Pulmonary artery endothelial cell (primary cell): ENCODE measurements around the gene EFNA5. TPM values are rescaled to one million over a fixed set of nuclear protein-coding genes. Genes with fewer than 3 reads are reported as not detected.

Experiments used
- DNase-seq: peaks from one replicate; pipeline ENCODE4 v3.0.0-alpha.2; 2011; ENCODE audit warnings: low read depth, low spot score
- total RNA-seq: library from RNA; depleted of rRNA; stranded (reverse); fragments of >200 nt; gene quantifications from 2 replicates; pipeline ENCODE4 v1.2.3, GENCODE V29; 2014

EFNA5 gene
- total RNA-seq, 1 donor from 2014 or later = 15.0 TPM

DNA sequence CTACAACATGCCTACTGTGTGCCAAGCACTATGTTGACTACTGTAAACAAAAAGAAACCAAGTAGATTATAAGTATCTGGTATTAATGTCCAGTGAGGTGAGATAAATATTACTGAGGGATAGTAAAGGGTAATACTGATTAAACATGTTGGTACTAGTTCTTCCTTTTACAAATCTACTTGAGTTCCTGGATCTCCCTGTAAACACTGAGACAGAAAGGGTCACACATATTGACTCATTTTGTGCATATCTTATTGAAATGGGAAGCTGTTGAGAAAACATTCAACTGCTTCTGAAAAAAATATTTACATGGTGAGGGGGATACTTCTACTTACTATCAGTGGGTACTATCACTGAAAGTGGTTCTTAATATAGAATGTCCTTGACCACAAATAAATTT is 24.3 kb downstream of the EFNA5 start:
- DNase-seq = no peak

DNA sequence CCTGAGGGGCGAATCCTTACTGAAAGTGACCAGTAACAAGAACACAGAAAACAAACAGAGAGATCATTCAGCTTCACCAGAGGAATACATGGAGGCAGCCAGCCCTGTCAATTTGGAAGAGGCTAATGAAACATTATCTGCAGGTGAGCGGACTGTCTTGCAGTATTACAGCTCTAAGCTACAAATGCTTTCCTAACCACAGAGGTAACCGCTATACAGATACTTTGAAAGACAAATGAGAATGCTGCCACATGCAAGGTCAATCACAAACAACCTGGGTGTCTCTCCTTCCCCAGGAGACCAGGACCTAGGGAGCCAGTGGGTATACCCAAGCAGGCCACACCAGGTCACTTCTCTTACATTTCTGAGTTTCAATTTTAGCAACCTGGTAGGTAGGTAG is 30.2 kb downstream of the EFNA5 start:
- no peak for DNase-seq

DNA sequence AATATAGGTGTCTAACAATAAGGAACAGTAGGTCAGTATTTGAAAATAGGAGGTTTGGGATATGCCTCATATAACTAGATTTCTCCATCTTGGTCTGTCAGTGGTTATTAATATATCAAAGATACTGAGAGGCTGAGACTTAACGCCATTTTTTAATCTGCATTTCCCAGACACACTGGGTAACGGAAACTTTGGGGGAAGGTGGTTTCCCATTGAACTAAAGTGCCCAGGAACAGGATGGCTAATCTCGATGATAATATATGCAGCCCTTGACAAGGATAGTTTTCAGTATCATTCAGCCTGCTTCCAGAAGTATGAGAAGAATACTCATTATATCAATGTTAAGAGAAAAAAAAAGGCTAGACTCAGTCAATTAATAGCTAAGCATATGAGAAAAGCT is 30.7 kb downstream of the EFNA5 start:
- no peak for DNase-seq

DNA sequence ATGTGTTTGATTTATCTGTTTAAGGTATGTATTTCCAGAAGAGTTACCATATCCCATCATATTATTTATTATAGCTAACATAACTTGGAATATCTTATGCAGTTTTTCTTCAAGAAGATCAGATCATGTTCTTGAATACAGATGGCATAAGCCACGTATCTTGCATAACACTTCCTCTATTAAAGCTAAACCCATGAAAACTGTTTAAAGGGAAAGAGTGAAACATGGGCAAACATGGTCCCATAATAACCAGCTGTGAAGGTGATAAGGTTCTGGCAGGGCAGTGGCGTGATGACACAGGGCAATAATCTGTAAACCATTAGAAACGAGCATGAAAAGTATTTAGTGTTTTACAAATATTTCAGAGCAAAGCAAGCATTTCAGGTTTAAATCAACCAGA is 34.2 kb downstream of the EFNA5 start:
- DNase-seq = no peak

DNA sequence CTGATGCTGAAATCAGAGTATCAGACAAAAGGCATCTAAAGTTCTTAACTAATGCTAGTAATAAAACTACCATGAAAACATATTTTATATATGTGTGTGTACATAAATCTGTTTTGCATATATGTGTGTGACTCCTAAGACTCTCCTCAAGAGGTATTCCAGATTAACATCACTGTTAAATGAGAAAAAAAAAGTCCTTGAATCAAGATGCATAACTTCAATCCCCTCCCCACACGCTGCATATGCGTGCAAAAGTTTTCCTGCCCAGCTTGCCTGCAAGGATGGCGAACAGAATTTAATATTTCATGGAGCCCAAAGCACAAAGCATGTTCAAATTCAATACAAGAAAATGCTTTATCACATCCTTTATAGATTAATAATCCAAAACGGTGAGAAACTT is 34.7 kb downstream of the EFNA5 start:
- no peak for DNase-seq

DNA sequence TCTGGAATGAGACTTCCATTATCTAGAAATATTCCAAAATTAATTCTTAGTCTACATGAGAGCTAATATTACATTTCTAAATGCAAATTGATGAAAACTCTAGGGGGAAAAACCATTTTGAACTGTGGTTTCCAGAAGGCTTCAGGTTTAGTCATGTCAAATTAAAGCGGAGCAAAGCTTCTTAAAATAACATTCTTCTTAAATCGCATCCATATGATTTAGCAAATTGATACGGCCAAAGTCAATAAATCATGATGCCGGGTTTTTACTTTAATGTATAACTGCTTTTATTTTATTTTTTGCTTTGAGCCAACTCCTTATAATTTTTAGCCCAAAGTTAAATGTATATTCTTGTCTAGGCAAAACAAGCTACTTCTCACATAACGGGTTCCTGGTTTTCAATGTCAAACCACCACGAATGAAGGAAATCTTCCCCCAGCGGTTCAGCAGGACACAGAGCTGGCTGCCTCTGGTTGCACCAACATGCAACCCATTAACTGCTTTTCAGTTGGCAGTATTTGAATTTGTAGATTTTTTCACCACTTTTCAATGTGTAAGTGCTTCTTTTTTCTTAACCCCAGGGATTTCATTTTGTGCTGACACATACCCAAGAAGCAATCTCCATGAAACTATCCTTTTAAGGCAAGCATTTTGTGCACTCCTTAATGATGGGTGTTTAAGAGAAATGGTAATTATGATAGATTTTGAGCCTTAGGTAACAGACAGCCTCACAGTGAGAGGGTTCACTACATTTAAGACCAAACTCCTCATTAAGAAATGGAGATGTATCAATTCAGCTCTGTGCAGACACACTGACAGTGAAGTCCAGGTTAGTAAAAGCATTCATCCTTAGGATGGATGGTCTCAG is 35.5 kb downstream of the EFNA5 start:
- no peak for DNase-seq

DNA sequence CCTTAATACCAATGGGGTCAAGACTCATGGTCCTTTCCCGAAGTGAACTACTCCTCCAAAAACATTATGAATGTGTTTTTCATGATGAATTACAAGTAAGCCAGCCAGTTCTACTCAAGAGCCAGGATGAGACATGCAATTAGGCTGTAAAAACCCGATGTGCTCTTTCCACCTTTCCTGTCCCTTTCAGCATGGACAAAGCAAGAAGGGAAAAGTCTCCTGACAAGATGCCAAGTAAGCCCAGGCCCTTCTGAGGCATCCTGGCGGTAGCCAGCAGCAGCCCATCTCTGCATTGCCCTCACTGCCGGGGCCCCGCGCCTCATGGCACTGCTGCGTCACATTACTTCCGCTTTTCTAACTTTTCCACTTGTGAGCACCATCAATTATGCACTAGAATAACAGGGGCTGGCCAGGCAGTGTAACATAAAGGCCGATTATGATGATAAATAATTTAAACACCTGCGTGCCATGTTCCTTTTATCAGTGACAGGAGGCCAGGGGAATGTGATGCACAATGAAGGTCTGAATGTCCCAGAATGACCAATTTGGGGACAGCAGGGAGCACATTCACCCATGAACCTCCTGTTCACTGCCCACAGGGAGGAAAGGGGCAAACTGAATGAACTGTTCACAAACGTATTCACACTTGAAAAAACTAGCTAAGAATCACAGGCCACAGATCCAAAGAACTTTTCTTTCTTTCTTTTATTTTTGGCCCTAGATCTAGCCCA is 37.4 kb downstream of the EFNA5 start:
- no peak for DNase-seq

DNA sequence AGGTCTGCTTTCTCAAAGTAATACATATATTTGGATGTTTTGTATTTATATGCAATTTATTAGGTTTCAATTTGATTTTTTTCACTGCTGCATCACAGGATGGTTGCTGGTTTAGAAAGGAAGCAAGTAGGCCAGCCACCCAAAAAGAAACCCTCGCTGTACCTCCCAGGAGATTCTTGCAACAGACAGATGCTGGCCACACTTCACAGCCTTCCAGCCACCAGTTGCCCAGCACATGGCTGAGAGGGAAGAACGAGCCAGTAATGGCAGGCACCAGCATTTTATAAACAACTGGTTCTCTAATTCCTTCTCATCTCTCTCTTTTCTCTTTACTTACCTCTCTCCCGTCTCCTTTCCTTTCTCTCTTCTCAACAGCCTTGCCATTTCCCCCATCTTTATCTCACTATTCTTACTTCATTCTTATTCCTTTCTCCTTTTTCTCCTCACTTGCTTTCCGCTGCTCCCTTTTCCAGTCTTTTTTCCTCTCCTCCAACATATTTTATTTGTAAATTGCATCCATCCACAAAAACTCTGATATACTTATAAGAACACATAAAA is 38.9 kb downstream of the EFNA5 start:
- no peak for DNase-seq

DNA sequence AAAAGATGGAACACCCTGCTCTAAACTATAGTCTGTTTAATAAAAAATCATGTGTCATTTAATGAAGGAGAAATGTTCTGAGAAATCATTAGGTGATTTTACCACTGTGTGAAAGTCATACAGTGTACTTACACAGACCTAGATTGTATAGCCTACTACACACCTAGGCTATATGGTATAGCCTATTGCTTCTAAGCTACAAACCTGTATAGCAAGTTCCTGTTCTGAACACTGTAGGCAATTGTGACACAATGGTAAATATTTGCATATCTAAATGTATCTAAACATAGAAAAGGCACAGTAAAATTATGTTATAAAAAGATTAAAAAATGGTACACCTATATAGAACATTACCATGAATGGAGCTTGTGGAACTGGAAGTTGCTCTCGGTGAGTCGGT is 40.6 kb downstream of the EFNA5 start:
- DNase-seq = no peak

DNA sequence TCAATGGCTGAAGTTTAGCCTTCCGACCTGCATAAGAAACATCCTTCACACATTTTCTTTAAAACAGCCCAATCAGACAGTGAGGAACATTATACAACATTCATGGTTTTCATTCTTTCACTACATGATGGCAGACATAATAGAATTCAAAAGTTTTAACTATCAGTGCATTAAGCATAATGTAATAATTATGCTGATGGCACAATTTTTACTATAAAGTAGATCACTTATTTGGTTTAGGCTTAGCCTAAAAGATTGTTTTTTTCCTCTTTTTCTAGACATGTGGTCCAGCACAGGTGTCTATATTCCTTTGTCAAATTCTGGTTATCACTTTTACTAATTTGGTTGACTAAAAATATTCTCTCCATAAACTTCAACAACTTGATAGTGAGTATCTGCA is 46.5 kb downstream of the EFNA5 start:
- no peak for DNase-seq

DNA sequence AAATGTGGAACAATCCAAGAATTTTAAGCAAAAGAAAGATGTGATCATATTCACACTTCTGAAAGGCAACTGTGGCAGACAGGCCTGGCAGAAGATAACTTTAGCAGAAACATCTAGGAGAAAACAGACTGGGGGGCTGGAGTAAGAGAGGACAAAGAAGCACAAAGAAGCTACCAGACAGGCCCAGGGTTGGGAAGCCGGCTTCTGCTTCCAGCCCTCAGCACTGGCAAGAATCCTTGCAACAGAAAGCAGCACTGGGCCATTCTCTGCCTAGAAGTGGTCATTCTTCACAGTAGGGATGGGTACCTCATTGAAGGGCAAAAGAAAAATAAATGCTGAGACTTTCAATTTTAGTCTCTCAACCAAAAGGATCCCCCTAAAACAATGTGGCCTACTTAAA is 49.6 kb downstream of the EFNA5 start:
- DNase-seq = no peak

DNA sequence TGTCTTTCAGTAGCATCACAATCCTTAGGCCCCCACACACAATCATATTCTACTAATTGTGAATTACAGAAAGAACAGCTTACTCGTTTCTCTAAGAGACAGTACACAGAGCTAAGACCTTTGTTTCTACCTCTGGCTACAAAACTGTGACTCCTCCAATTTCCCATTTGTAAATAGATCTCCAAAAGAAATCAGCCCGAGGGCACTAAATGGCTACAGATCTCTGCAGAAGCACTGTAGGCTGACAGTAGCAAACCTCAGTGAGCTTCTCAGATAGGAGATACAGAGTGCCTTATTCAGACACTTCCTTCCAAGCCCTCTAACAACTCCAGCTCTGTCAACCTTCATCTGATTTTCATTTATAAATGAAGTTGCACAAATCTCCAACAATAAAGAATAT is 51.0 kb downstream of the EFNA5 start:
- DNase-seq = no peak

DNA sequence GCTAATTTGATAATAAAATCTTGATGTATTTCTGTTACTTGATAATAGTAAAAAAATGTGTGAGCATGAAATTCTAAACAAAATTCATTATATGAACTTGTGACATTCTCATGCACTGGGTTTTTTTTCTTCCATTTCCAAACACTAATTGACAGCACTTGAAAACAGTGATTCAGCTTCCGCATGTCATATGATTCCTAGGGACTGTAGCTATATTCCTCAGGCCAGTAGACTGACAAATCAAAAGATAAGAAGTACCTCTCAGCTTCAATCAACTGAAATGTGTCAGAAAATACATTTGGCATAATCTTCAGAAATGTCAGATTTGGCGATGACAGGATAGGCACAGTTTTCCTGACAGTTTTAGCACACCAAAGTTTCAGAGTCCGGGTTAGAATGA is 52.5 kb downstream of the EFNA5 start:
- DNase-seq = no peak

DNA sequence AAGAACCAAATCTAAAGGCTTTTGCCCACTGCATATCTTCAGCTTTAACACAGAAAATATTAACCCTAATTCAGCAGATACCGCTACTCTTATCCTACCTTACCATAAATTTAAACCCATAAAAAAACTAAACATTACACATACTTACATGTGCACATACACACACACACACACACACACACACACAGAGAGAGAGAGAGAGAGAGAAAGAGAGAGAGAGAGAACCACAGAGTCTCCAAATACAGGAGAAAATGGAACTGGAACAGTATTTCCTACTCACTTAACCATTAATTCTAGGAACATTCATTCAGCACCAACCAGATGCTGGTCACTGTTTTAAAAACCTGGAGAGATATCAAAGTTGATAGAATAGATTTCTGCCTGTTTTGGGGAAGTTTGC is 53.7 kb downstream of the EFNA5 start:
- no peak for DNase-seq

DNA sequence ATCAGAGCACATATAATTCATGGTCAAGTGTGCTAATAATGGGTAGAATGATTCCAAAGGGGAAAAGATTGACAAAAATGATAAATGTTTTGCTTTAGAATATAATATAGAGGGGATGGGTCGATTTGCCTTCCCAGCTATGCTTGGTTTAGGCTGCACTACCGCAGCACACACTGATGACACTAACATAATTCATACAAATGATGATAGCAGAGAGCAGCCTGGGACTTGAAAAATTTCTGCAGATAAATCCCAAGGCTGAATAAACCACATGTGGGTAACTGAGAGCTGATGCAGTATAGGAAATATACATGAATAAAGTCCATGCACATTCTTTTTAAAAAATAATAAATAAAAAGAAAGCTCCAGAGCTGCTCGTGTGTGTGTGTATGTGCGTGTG is 54.5 kb downstream of the EFNA5 start:
- DNase-seq = no peak

DNA sequence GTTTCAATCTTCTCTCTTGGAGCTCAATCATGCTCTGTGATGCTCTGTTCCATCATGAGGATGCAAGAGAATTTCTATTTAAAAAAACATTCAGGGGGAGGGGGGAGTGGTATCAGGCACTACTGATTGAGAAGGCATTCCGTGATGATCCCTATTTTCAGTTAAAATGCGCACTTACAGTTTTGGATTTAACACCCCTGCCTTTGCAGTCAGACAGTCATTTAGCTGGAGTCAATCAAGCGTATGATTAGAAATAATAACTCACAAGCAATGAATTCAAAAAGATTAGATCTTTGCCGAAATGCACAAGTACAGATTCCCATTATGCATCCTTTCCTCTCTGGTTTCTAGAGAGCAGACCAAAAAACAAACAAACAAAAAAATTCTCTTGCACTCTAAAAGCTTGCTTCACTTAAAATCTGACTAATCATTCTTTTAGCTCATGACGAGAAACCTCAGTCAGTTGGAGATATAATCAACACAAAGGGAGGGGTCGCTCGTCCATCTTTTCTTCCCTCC is 55.4 kb downstream of the EFNA5 start:
- no peak for DNase-seq

DNA sequence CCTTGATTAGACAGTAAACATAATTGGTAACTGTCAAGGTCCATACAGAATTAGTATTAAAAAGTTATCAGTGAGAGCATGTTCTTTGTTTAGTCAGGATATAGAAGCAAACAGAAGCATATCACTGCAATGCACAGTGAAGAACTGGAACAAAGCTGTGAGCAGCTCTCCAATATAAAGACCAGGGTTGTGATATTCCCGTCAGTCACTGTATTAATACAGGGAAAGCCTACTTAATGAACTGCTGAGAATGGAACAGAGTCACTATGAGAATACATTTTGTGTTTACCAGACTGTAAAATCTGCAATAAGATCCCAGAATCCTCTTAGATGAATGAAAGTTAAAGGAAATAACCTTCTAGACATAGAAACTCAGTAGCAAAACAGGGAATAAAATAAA is 58.2 kb downstream of the EFNA5 start:
- no peak for DNase-seq

DNA sequence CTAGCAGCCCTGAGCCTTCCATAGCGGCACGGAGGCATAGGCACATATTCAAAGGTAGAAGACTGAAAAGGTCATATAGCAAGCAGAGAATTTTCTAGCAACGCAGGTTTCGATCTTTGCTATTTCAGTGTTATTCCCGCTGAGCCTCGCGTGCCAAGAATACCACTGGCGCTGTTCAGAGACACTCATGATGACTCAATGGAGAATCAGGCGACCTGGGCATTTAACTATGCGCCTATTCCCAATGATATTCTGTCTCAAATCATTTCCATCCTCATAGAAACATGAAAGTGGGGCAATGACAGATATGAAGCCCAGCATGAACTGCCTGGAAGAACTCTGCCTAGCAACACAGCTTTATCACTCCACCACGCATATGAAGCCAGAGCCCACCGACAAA is 59.9 kb downstream of the EFNA5 start:
- DNase-seq = no peak

DNA sequence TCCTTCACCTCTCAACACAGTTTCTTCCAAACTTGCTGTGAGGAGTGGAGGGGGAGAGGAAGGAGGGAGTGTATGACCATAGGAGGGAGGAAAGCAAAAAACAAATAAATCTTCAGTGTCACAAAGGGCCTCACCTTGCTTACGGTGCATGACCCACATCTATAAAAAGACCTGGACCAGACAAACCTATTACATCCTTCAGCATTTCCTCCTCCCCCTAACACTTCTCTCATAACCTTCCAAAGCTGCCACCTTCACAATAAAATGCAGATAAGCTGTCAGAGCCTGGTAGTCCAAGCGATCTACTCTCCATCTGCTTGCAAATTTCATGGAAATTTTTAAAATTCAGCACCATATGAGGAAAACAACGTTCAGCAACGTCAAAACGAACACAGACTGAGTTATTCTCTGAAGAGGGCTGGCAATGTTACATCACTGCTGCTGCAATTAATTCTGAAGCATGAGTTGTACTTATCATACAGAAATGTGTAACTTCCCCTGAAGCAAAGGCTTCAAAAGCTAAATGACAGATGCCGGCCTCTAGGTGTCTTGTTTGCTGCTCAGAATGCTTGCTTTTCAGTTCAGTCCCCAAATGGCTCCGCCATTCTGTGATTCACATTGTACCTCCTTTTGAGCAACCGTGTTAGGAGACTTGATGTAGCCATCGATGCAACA is 62.9 kb downstream of the EFNA5 start:
- DNase-seq = no peak

DNA sequence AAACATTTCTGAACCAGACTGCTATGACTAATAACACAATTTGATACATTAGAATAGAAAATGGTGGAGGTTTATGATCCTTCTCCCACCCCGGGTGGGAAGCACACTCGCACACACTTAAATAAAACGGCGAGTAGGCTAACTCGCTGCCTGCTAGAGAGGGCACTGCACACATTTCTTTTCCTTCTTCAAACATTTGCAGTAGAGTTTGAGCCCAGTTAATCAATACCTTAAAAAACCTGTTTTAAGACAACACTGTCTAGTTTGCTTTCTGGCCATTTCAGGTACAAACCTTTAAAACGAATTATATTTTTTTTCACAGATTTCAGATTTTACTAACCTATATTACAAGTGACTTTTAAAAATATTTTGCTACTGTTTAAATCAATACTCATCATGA is 63.5 kb downstream of the EFNA5 start:
- DNase-seq = no peak

DNA sequence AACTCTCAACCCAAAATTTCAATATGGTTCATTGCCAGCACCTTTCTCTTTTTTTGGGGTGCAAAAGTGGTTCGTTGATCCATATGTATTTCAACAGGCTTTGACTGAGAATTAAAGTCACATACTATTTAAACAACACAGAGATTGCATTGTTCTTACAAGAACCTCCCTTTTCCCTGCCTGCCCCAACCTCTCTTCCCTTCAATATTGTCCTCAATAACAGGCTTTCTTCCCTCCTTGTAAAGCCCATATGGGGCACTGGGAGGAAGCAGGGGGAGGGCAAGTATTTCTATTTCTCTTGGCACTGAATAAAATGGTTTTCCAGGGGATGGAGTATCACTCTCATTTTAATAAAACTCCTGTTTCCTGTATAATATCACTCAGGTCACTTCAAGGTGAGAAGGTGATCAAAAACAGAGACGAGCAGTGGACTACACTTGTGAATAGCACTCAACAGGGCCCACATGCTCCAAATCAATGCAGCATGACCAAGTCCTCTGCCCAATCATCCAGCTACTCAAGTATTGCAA is 65.1 kb downstream of the EFNA5 start:
- DNase-seq = no peak

DNA sequence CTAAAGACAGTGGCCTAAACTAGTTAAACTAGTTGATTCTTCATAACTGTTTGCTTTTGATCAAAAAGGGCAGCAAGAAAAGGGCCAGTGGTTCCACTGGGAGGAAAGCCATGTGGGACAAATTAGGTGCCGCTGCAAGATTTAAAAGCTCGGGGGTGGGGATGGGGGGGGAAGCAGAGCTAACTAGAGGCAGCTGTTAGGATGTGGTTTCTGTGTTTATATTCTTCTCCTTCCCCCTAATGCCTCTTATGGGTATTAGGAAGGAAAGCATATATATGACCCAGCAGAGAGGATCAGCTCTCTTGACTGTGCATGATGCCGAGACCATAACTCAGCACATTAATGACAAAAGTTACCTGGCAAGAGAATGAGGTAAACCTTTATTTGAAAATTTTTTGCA is 65.7 kb downstream of the EFNA5 start:
- no peak for DNase-seq
